Smooth muscle cell of the pulmonary artery (primary cell): ENCODE measurements around the gene HIPK2. TPM values are rescaled to one million over a fixed set of nuclear protein-coding genes. Genes with fewer than 3 reads are reported as not detected.

ENCODE experiments used
- total RNA-seq: library from RNA; depleted of rRNA; stranded (reverse); fragments of >200 nt; gene quantifications from 2 replicates; pipeline ENCODE4 v1.2.3, GENCODE V29; 2014

HIPK2 gene
- total RNA-seq, result 20.1 and 37.1 TPM in 2 replicates

DNA sequence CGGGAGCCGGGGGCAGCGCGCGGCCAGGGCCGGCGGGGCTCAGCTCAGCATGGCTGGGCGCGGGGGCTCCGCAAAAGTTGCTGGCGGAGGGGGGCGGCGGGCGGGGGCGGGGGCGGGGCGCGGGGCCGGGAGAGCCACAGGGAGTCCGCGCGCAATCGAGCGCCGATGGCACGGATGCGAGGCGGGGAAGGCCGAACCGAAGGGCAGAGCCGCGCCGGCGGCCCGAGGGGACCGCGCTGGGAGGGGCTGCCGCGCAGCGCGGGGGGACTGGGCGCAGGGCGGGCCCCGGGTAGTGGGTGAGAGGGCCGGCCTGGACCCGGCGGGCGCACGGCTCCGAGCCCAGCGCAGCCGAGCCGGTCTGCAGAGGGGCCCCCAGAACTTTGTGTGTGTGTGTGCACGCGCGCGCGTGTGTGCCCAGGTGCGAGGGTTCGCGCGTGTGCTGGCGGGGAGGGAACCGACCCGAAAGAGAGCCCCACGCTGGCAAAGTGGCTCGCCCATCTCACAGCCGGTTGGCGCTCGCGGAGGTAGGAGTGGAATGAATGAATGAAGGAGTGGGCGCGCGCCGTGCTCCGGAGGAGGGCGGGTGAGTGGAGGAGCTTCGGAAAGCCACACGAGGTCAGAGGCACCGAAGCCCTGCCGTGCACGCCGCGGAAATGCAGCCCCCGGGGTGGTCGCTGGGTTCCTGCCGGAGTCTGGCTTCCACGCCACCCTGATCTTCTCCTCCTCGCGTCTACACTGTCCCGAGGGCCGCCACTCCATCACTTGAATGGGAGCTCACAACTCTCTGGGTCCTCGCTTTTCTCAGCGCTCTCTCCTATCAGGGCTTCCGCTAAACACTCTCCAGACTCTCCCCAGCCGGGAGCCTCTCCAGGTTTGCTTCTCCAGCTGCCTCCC, at the start of gene HIPK2:
TSS of gene HIPK2 (minus strand) at position 51 of the 894 bp plus-strand sequence. CDS start 375 bp downstream, outside the sequence.

GRCh38 chr7:139523199-139523941, 254.4 kb downstream of the HIPK2 start, which contains the start of gene CLEC2L:
CLEC2L (plus strand) TSS chr7:139523685; CDS start chr7:139523928, 243 bp downstream.

Other genes starting within 250 kb of the HIPK2 start
- gene TBXAS1, start 51.3 kb upstream of the HIPK2 start, total RNA-seq, result 1.1 and 2.1 TPM in 2 replicates